GM18520 (cell line): ENCODE measurements around the gene PPP1R18.
A peak's percentile ranks its signal among the peaks of the same experiment; 100 is the strongest.
"Not testable (repeated sequence)": the region's sequence is repeated elsewhere in the genome, so short reads cannot be mapped to it uniquely, and the experiment has no call there.

Source experiments
- ATAC-seq: cut with Tn5 transposase; IDR thresholded peaks from one replicate; pipeline ENCODE4 v1.9.1; 2021; ENCODE audit not compliant: unreplicated experiment

Gene PPP1R18

DNA sequence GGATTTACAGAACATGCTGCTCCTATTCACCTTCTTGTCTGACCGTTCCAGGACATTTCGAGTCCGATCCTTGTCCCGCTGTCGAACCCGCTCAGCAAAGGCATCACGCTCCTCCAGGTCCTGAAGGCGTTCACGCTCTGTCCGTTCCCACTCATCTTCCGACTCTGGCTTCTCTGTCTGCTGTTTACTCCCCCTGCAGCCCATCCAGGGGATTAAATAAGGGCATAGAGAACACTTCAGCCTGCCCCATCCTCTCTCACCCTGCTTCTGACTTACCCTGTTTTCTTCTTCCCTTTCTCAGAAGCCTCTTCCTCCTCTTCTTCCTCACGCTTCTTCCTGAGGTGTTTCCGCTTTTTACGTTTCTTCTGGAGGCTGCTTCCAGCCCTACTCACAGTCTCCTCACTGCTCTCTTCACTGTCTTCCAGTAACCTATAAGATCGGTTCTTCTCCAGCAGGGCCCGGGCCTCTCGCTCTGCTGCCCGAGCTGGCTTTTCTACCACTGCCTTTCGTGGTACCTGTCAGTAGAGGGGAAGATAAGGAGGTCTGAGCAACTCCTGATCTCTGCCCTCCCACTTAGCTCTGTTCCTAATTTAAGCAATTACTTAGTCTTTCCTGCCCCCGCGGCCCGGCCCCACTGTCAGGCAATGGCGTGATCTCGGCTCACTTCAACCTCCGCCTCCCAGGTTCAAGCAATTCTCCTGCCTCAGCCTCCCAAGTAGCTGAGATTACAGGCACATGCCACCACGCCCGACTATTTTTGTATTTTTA is 15.5 kb downstream of the PPP1R18 start:
- no peak for ATAC-seq

- ATAC-seq: not testable (repeated sequence)
These were observed 20.1 kb downstream of the PPP1R18 start for GRCh38 chr6:30666300-30666699.

DNA sequence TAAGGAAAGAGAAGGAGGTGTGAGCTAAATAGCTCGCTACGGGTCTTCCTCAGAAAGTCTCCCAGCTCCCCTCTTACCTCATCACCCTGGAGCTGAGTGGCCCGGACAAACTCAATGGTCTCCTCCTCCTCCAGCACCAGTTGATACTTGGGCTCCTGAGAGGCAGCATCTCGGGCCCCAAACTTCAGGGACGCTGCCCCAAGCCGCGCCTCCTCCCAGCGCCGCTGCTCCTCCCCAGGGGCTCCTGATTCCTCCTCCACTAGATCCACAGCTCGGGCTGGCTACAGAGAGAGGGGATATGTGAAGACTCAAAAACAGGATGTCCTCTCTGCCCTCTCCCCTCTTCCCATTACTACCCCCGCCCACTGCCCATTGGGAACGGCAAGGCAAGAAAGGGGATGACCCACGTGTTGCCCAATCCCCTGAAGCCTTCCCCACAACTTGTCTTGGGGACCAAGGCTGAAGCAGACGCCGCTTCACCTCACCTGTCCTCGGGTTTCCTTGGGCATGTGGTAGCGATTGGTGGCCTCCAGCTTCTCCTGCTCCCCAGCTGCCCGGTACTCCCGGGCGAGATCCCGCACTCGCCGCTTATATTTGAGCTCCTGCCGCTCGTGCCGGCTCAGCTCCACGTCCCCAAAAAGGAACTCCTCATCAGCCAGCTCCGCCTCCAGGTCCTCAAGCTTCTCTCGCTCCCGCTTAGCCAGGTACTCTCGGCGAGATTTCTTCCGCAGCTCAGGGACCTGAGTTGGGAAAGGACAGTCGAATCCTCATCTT is 21.3 kb downstream of the PPP1R18 start:
- ATAC-seq: no peak

DNA sequence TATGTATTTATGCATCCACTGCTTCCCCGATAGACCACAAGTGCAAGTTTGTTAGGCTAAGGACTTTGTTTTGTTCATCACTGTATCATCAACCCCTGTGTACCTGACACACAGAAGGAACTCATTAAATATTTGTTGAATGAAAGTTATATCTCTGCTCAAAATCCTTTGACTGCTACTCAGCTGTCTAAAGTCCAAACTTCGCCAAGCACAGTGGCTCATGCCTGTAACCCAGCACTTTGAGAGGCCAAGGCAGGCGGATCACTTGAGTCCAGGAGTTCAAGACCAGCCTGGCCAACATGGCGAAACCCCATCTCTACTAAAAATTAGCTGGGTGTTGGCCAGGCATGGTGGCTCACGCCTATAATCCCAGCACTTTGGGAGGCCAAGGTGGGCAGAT is 28.5 kb downstream of the PPP1R18 start:
- not testable (repeated sequence) for ATAC-seq

GRCh38 chr6:30657454-30657853 is 29.0 kb downstream of the PPP1R18 start:
- ATAC-seq: no peak

DNA sequence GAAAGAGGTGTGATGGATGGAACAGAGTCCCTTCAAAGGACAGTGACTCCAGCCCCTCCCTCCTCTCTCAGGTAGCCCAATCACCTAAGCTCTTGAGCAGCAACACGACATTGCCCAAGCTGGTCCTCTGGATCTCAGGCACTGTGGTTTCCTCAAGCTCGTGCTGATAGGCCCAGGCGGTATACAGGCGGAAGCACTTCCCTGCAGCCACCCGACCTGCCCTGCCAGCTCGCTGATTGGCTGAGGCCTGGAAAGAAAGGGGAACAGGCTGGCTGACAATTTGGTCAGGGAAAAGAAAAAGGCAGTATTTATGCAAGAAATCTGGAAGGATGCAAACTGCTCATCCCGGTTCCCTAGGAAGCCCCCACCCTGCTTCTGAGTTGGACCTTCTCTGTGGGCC is 29.9 kb downstream of the PPP1R18 start:
- no peak for ATAC-seq

GRCh38 chr6:30655743-30656094 is 30.7 kb downstream of the PPP1R18 start:
- no peak for ATAC-seq

- no peak for ATAC-seq
These were observed 31.4 kb downstream of the PPP1R18 start for GRCh38 chr6:30654798-30655742.

GRCh38 chr6:30651143-30651542 is 35.3 kb downstream of the PPP1R18 start:
- ATAC-seq: no peak

- ATAC-seq: peak; percentile 49
These were observed 39.0 kb downstream of the PPP1R18 start for GRCh38 chr6:30647242-30648116.

- ATAC-seq: peak; percentile 32
These were observed 39.8 kb downstream of the PPP1R18 start, which contains the start of gene C6orf136 for GRCh38 chr6:30646450-30647241. C6orf136 (plus strand) TSS chr6:30647133; CDS start chr6:30647232, 99 bp downstream.

- no peak for ATAC-seq
These were observed 40.5 kb downstream of the PPP1R18 start for GRCh38 chr6:30645989-30646388.

GRCh38 chr6:30644769-30645168 is 41.7 kb downstream of the PPP1R18 start:
- ATAC-seq: no peak

- ATAC-seq: no peak
These were observed 42.8 kb downstream of the PPP1R18 start for GRCh38 chr6:30643656-30644055.

- no peak for ATAC-seq
These were observed 45.4 kb downstream of the PPP1R18 start for GRCh38 chr6:30641048-30641447.

DNA sequence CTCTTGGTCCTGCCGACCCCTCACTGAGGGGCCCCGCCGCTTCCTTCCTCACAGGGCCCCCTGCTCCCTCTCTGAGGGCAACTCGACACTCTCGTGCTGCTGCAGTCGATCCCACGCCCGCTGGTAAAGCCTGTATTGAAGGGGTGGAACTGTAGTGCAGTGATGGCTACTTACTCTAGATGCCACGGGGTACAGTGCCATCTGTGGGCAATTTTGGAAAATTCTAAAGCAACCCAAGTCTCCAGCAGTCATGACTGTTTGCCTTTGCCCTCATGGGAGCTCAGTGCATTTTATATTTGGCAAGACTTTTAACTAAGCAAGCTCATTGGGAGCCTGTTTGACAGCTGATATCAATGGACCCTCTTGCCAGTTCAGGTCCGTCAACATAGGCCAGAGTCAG is 46.0 kb downstream of the PPP1R18 start:
- no peak for ATAC-seq

GRCh38 chr6:30635834-30636233 is 50.6 kb downstream of the PPP1R18 start:
- ATAC-seq: no peak

- no peak for ATAC-seq
These were observed 59.7 kb downstream of the PPP1R18 start, which contains the start of gene ATAT1 for GRCh38 chr6:30626484-30627366. ATAT1 (plus strand) TSS chr6:30626874.
